OCI-LY7 (cell line): Measurements from ENCODE around the gene SEMA4D. TPM values are rescaled to one million over a fixed set of nuclear protein-coding genes. Genes with fewer than 3 reads are reported as not detected.

Experiments used
- BruUV-seq: library from RNA; stranded (reverse); fragments of 400-500 nt; replicated peaks from 2 replicates; lab custom pipeline; 2021; lab: Mats Ljungman, UMichigan
- CTCF ChIA-PET: fragments of 300-600 bp; sonication (Branson Sonifier 250); formaldehyde crosslinking; loops from one replicate; lab custom pipeline; 2022; ENCODE audit warnings: antibody characterized with exemption; ENCODE audit not compliant: unreplicated experiment; lab: Charles Lee
- POLR2A ChIA-PET: fragments of 300-600 bp; sonication (Branson Sonifier 250); formaldehyde crosslinking; loops from one replicate; lab custom pipeline; 2022; ENCODE audit warnings: antibody characterized with exemption; lab: Charles Lee
- DNase-seq: peaks from one replicate; pipeline ENCODE4 v3.0.0-alpha.2; 2015; ENCODE audit warnings: low spot score
- H2AFZ ChIP-seq: fragments of 200-600 bp; sonication (generic), shearing (Covaris generic); 2 replicates; pipeline ENCODE4 v1.6.1; 2014; ENCODE audit warnings: mild to moderate bottlenecking, antibody characterized with exemption, low read length, moderate library complexity
- H3K27ac ChIP-seq: fragments of 200-600 bp; sonication (generic); 2 replicates; pipeline ENCODE4 v1.5.1; 2014; ENCODE audit warnings: mixed run types, low read depth, mild to moderate bottlenecking, moderate library complexity, low read length, inconsistent platforms; ENCODE audit not compliant: poor library complexity, severe bottlenecking
- H3K36me3 ChIP-seq: fragments of 200-600 bp; sonication (generic); 2 replicates; pipeline ENCODE4 v1.6.1; 2014; ENCODE audit warnings: mild to moderate bottlenecking, antibody characterized with exemption, low read length, moderate library complexity, mixed read lengths; ENCODE audit not compliant: insufficient read depth
- H3K4me1 ChIP-seq: fragments of 200-600 bp; sonication (generic); 2 replicates; pipeline ENCODE4 v1.5.1; 2014; ENCODE audit warnings: mild to moderate bottlenecking, low read length; ENCODE audit not compliant: insufficient read depth, poor library complexity, severe bottlenecking
- H3K4me2 ChIP-seq: fragments of 200-600 bp; sonication (generic); 2 replicates; pipeline ENCODE4 v1.6.1; 2014; ENCODE audit warnings: mild to moderate bottlenecking, low read length
- H3K4me3 ChIP-seq: fragments of 200-600 bp; sonication (generic); 2 replicates; pipeline ENCODE4 v1.5.1; 2014; ENCODE audit warnings: mild to moderate bottlenecking, low read depth, low read length; ENCODE audit not compliant: poor library complexity, severe bottlenecking
- H3K79me2 ChIP-seq: fragments of 200-600 bp; sonication (generic); 2 replicates; pipeline ENCODE4 v1.6.1; 2016; ENCODE audit warnings: low read depth, mild to moderate bottlenecking, low read length, moderate library complexity, mixed read lengths; ENCODE audit not compliant: insufficient read depth
- H3K9me2 ChIP-seq: fragments of 200-600 bp; sonication (generic); 2 replicates; pipeline ENCODE4 v1.6.1; 2016; ENCODE audit warnings: mild to moderate bottlenecking, low read length, mixed read lengths; ENCODE audit not compliant: insufficient read depth
- H3K9me3 ChIP-seq: fragments of 200-600 bp; sonication (generic); 2 replicates; pipeline ENCODE4 v1.6.1; 2014; ENCODE audit warnings: mild to moderate bottlenecking, mixed run types, low read length, mixed read lengths
- H4K20me1 ChIP-seq: fragments of 200-600 bp; sonication (generic); 2 replicates; pipeline ENCODE4 v1.6.1; 2014; ENCODE audit warnings: mild to moderate bottlenecking, antibody characterized with exemption, low read length, moderate library complexity, mixed read lengths; ENCODE audit not compliant: insufficient read depth
- EZH2phosphoT487 ChIP-seq: fragments of 200-600 bp; sonication (generic); IDR thresholded peaks from 2 replicates; pipeline ENCODE4 v1.6.1; 2018; ENCODE audit warnings: low read depth, borderline replicate concordance, mild to moderate bottlenecking, mixed run types, antibody characterized with exemption, low read length, moderate library complexity, mixed read lengths
- intact Hi-C: fragments of 100-400 bp; cut with micrococcal nuclease; formaldehyde crosslinking; loops from one replicate; pipeline ENCODE4 v1.10.0; 2022; ENCODE audit not compliant: unreplicated experiment
- total RNA-seq, 2 experiments: library from RNA; depleted of rRNA in 1 of 2; stranded (reverse); fragments of >200 nt in 1 of 2; shearing (Covaris generic) in 1 of 2; gene quantifications; 2 replicates each; pipeline ENCODE4 v1.2.3, GENCODE V29; 2014 to 2022
- TF ChIP-seq, protein P1 (sequence below): fragments of 200-600 bp; sonication (generic); conservative IDR thresholded peaks from 2 replicates; pipeline ENCODE4 v1.5.1; 2014; ENCODE audit warnings: mild to moderate bottlenecking, antibody characterized with exemption, low read length, moderate library complexity, mixed read lengths

Gene SEMA4D
- total RNA-seq, 2 experiments from 2014 or later = 28.5 to 60.5 TPM

DNA sequence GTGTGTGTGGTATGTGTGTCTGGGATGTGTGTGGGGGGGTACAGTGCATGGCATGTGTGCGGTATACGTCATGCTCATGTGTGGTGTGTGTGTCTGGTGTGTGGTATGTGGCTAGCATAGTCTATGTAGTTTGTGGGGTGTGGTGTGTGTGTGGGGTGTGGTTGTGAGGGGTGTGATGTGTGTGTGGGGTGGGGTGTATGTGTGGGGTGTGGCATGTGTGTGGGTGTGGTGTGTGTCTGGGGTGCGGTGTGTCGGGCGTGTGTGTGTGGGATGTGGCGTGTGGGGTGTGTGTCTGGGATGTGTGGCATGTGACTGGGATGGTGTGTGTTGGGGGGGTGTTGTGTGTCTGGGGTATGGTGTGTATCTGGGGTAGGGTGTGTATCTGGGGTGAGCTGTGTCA, 127.3 kb downstream of the SEMA4D start:
- Histone ChIP-seq H3K79me2 (no peaks in the 10 kb centered on the region), H3K9me2 (no peaks in the 10 kb centered on the region), H4K20me1 (no peaks in the 10 kb centered on the region), H3K9me3 (no peaks in the 10 kb centered on the region), H3K36me3 (no peaks in the 10 kb centered on the region), H2AFZ (no peak overlapping the region), H3K4me3 (no peak overlapping the region), H3K4me1 (peaks cover 5% of the 10 kb centered on the region), H3K27ac (no peak overlapping the region), H3K4me2 (no peak overlapping the region)
- intact Hi-C loops = no loop called here
- no peak for DNase-seq
- BruUV-seq = no TSS peak
- no peak for TF ChIP-seq EZH2phosphoT487
- TF ChIP-seq, protein P1, sequence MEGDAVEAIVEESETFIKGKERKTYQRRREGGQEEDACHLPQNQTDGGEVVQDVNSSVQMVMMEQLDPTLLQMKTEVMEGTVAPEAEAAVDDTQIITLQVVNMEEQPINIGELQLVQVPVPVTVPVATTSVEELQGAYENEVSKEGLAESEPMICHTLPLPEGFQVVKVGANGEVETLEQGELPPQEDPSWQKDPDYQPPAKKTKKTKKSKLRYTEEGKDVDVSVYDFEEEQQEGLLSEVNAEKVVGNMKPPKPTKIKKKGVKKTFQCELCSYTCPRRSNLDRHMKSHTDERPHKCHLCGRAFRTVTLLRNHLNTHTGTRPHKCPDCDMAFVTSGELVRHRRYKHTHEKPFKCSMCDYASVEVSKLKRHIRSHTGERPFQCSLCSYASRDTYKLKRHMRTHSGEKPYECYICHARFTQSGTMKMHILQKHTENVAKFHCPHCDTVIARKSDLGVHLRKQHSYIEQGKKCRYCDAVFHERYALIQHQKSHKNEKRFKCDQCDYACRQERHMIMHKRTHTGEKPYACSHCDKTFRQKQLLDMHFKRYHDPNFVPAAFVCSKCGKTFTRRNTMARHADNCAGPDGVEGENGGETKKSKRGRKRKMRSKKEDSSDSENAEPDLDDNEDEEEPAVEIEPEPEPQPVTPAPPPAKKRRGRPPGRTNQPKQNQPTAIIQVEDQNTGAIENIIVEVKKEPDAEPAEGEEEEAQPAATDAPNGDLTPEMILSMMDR = no peak
- POLR2A ChIA-PET = no interaction called here
- CTCF ChIA-PET = no interaction called here

DNA sequence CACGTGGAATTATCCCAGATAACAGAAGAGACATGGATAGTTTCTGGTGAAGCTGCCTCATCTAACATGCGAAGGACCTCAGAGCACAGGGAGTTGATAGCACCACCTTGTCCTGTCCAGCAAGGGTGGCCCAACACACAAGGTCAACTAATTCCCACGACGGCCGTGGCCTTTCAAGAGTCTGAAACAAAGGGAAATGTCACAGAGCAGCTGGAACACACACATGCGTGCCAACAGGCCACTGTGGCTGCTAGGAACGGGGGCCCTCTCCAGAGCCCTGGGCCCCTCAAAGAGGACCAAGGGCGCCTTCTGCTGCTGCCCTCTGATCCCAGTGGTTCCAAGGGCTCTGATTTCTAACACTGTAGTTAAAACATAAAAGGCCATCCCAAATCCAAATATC, 128.9 kb downstream of the SEMA4D start:
- intact Hi-C loops = no loop called here
- Histone ChIP-seq H2AFZ (no peak overlapping the region), H3K79me2 (no peaks in the 10 kb centered on the region), H3K4me2 (no peak overlapping the region), H3K4me1 (no peaks in the 10 kb centered on the region), H3K9me3 (no peaks in the 10 kb centered on the region), H3K4me3 (no peak overlapping the region), H4K20me1 (no peaks in the 10 kb centered on the region), H3K36me3 (no peaks in the 10 kb centered on the region), H3K9me2 (no peaks in the 10 kb centered on the region), H3K27ac (no peak overlapping the region)
- POLR2A ChIA-PET = no interaction called here
- DNase-seq = no peak
- TF ChIP-seq EZH2phosphoT487 = no peak
- TF ChIP-seq, protein P1 = no peak
- no TSS peak for BruUV-seq
- CTCF ChIA-PET = no interaction called here

DNA sequence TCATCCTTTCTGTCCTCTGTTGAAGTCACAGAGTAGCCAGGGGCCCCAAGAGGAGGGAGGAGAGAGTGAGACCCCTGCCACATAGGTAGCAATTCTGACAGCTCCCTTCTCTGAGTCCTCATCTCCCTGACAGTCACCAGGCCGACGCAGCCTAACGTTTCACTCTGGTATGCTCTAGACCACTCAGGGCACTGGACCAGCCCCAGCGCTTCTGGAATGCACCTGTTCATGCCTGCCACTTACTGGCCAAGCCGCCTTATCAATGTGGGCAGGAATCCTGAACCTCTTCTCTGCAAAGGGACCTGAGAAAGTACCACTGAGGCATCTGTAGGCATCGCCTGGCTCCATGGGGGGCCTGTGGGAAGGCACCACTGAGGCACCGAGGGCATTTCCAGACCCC, 129.4 kb downstream of the SEMA4D start:
- no peaks in the 10 kb centered on the region for H3K79me2 ChIP-seq
- H3K9me2 ChIP-seq = no peaks in the 10 kb centered on the region
- no peaks in the 10 kb centered on the region for H4K20me1 ChIP-seq
- no peak overlapping the region for H2AFZ ChIP-seq
- CTCF ChIA-PET = no interaction called here
- no peak overlapping the region for H3K27ac ChIP-seq
- no peak for DNase-seq
- BruUV-seq = no TSS peak
- TF ChIP-seq EZH2phosphoT487 = no peak
- TF ChIP-seq, protein P1 = no peak
- no peak overlapping the region for H3K4me3 ChIP-seq
- no peaks in the 10 kb centered on the region for H3K9me3 ChIP-seq
- intact Hi-C loops = no loop called here
- H3K36me3 ChIP-seq = no peaks in the 10 kb centered on the region
- H3K4me1 ChIP-seq = no peaks in the 10 kb centered on the region
- H3K4me2 ChIP-seq = no peak overlapping the region
- POLR2A ChIA-PET = no interaction called here
